GM18867 (cell line): ENCODE measurements around the gene TMEM179.

Experiments
- ATAC-seq: cut with Tn5 transposase; IDR thresholded peaks from one replicate; pipeline ENCODE4 v1.9.1; 2021; ENCODE audit warnings: mild to moderate bottlenecking, moderate library complexity; ENCODE audit not compliant: unreplicated experiment

The TMEM179 gene

GRCh38 chr14:104600141-104600643, 4.4 kb downstream of the TMEM179 start:
- ATAC-seq, result no peak

- no peak for ATAC-seq
Measured at GRCh38 chr14:104599446-104599845, 5.1 kb downstream of the TMEM179 start.

GRCh38 chr14:104598910-104599273, 5.7 kb downstream of the TMEM179 start:
- ATAC-seq, result no peak

- ATAC-seq, result no peak
Measured at GRCh38 chr14:104598039-104598909, 6.3 kb downstream of the TMEM179 start.

- no peak for ATAC-seq
Measured at GRCh38 chr14:104597576-104597975, 7.0 kb downstream of the TMEM179 start.

- ATAC-seq, result no peak
Measured at GRCh38 chr14:104596927-104597351, 7.6 kb downstream of the TMEM179 start.

- ATAC-seq, result no peak
Measured at GRCh38 chr14:104596451-104596918, 8.1 kb downstream of the TMEM179 start.

- no peak for ATAC-seq
Measured at GRCh38 chr14:104595911-104596450, 8.6 kb downstream of the TMEM179 start.

- ATAC-seq, result no peak
Measured at GRCh38 chr14:104595116-104595675, 9.4 kb downstream of the TMEM179 start.

- no peak for ATAC-seq
Measured at GRCh38 chr14:104594310-104595046, 10.1 kb downstream of the TMEM179 start.

- no peak for ATAC-seq
Measured at GRCh38 chr14:104593710-104594136, 10.8 kb downstream of the TMEM179 start.

GRCh38 chr14:104593241-104593701, 11.3 kb downstream of the TMEM179 start:
- ATAC-seq, result no peak

- no peak for ATAC-seq
Measured at GRCh38 chr14:104592785-104593184, 11.8 kb downstream of the TMEM179 start.

GRCh38 chr14:104592292-104592672, 12.3 kb downstream of the TMEM179 start:
- ATAC-seq, result no peak

GRCh38 chr14:104591506-104592291, 12.9 kb downstream of the TMEM179 start:
- no peak for ATAC-seq

GRCh38 chr14:104591031-104591430, 13.5 kb downstream of the TMEM179 start:
- no peak for ATAC-seq

GRCh38 chr14:104590240-104590965, 14.2 kb downstream of the TMEM179 start:
- ATAC-seq, result no peak

GRCh38 chr14:104589338-104590195, 15.0 kb downstream of the TMEM179 start:
- no peak for ATAC-seq
